Measurements from ENCODE around the gene GAD1. TPM values are rescaled to one million over a fixed set of nuclear protein-coding genes. Genes with fewer than 3 reads are reported as not detected.

The GAD1 gene
- total and polyA plus RNA-seq, 2 of the 4 experiments (the other 2 are of a cell fraction) = not detected

DNA sequence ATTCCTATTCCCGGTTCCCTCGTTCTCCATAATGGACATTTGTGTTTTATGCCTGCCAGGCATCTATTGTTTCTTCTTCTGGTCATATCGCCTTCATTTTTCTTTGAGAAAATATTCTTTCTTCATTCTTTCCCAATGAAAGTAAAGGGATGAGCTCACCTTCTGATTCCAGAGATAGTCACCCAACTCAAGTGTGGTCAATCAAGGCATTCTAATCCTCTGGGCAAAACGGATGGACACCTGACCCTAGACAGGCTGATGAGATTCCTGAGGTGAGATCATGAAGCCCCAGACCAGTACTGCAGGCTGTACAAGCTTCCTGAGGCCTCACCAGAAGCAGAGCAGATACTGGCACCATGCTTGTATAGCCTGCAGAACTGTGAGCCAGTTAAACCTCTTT is 52.8 kb downstream of the GAD1 start:
- Histone ChIP-seq H3K27ac (ENCODE audit: insufficient read depth, low read length) (no peak overlapping the region), H3K4me2 (ENCODE audit: low read depth, low read length) (no peak overlapping the region), H2BK5ac (ENCODE audit: low read depth, low read length, poor library complexity, severe bottlenecking) (no peak overlapping the region), H3K4ac (ENCODE audit: low read depth, low read length) (no peak overlapping the region), H2AFZ (replicated peaks; ENCODE audit: low read length, poor library complexity) (no peak overlapping the region), H4K91ac (ENCODE audit: insufficient read depth, low read depth, low read length) (no peak overlapping the region), H3K9ac (ENCODE audit: low read depth, low read length) (no peak overlapping the region), H2BK120ac (ENCODE audit: low read depth, low read length) (no peak overlapping the region), H4K5ac (ENCODE audit: low read depth, low read length) (no peak overlapping the region), H3K56ac (ENCODE audit: extremely low read depth, insufficient read depth, low read length) (no peak overlapping the region), H3K9me3 (ENCODE audit: control insufficient read depth, insufficient read depth, low read length) (no peaks in the 10 kb centered on the region), H3K4me3 (ENCODE audit: insufficient read depth, low read depth, low read length) (no peak overlapping the region), H3K9me1 (ENCODE audit: insufficient read depth, low read length) (no peaks in the 10 kb centered on the region), H3K14ac (replicated peaks; ENCODE audit: low read depth, low read length) (no peak overlapping the region), H3K27me3 (ENCODE audit: control insufficient read depth, insufficient read depth, low read length) (no peaks in the 10 kb centered on the region), H4K8ac (ENCODE audit: low read depth in 2 of 2, low read length in 2 of 2) (no peak overlapping the region), H2AK5ac (ENCODE audit: low read depth, low read length) (no peak overlapping the region), H2AK9ac (replicated peaks; ENCODE audit: low read depth, low read length, poor library complexity) (no peak overlapping the region), H3K4me1 (ENCODE audit: control insufficient read depth, insufficient read depth, low read length) (no peaks in the 10 kb centered on the region), H4K20me1 (ENCODE audit: insufficient read depth, low read length) (no peaks in the 10 kb centered on the region), H2BK20ac (ENCODE audit: low read depth, low read length) (no peak overlapping the region), H2BK15ac (ENCODE audit: low read depth, low read length) (no peak overlapping the region), H3K18ac (ENCODE audit: low read depth, low read length) (no peak overlapping the region), H3K79me1 (ENCODE audit: low read depth in 1 of 2, low read length in 2 of 2) (no peaks in the 10 kb centered on the region), H3K36me3 (ENCODE audit: control insufficient read depth, insufficient read depth, low read length) (no peaks in the 10 kb centered on the region), H3K23ac (ENCODE audit: low read depth, low read length) (no peak overlapping the region)
- in situ Hi-C loops (cut with MboI; ENCODE audit: low sequenced_read_pairs) = no loop called here
- intact Hi-C loops (cut with micrococcal nuclease) = no loop called here
- POLR2A ChIA-PET (ENCODE audit: unreplicated experiment) = no interaction called here
- dilution Hi-C loops (cut with HindIII; ENCODE audit: low sequenced_read_pairs, unreplicated experiment) = no loop called here
- ATAC-seq (ENCODE audit: low read depth) (no peak), DNase-seq (no peak)
- no peak for TF ChIP-seq BHLHE40 (IDR thresholded peaks at IDR 0.05; ENCODE audit: low read depth, low read length)
- no peak for TF ChIP-seq MXI1 (IDR thresholded peaks at IDR 0.05; ENCODE audit: borderline replicate concordance, low read depth, low read length)
- no peak for TF ChIP-seq SMC3 (IDR thresholded peaks at IDR 0.05; ENCODE audit: low read depth, low read length)
- no peak for TF ChIP-seq NFE2L2 (IDR thresholded peaks at IDR 0.05; ENCODE audit: low read depth, low read length)
- TF ChIP-seq CEBPB (IDR thresholded peaks at IDR 0.05; ENCODE audit: low read depth, low read length) = no peak
- TF ChIP-seq, protein P1, sequence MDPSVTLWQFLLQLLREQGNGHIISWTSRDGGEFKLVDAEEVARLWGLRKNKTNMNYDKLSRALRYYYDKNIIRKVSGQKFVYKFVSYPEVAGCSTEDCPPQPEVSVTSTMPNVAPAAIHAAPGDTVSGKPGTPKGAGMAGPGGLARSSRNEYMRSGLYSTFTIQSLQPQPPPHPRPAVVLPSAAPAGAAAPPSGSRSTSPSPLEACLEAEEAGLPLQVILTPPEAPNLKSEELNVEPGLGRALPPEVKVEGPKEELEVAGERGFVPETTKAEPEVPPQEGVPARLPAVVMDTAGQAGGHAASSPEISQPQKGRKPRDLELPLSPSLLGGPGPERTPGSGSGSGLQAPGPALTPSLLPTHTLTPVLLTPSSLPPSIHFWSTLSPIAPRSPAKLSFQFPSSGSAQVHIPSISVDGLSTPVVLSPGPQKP (IDR thresholded peaks at IDR 0.05; ENCODE audit: borderline replicate concordance, low read depth, low read length) = no peak
- no peak for TF ChIP-seq MAZ (IDR thresholded peaks at IDR 0.05; ENCODE audit: borderline replicate concordance, low read depth, low read length)
- TF ChIP-seq POLR2A (IDR thresholded peaks at IDR 0.05; ENCODE audit: low read depth, low read length) = no peak
- no peak for TF ChIP-seq FOS (IDR thresholded peaks at IDR 0.05; ENCODE audit: low read depth, low read length)
- no peak for TF ChIP-seq MAFK (IDR thresholded peaks at IDR 0.05; ENCODE audit: low read depth, low read length)
- TF ChIP-seq RCOR1 (IDR thresholded peaks at IDR 0.05; ENCODE audit: insufficient replicate concordance, low read length) = no peak
- no peak for TF ChIP-seq CTCF (conservative IDR thresholded peaks at IDR 0.05; ENCODE audit: low read depth, low read length)
- BruUV-seq (replicated peaks) = no TSS peak
- CTCF ChIA-PET = no interaction called here
- WGBS, 2 experiments (ENCODE audit: extremely low coverage in 2 of 2, insufficient read length in 1 of 2) = no CpG with 5 or more reads among the region's 4 CpGs

Data from IMR-90 (cell line).